Measurements from ENCODE around the gene RAB30. TPM values are rescaled to one million over a fixed set of nuclear protein-coding genes. Genes with fewer than 3 reads are reported as not detected.

RAB30 gene
- total and polyA plus RNA-seq, 9 of the 15 experiments (the other 6 are each of a cell fraction or from before 2014, with no cell fraction given): 0.29 to 1.3 (median 1.0) TPM

- peaks cover 0 to 9% of the 10 kb centered on the region in 2 experiments; a peak in 2 of 5 replicates for H3K4me1 ChIP-seq (replicated peaks in 1 of 2; ENCODE audit: control insufficient read depth in 2 of 2, insufficient read depth in 2 of 2, low read length in 2 of 2)
- CTCF ChIA-PET (ENCODE audit: low intra/inter-chr PET ratio): no interaction called here
- H3K27me3 ChIP-seq (ENCODE audit: control insufficient read depth in 2 of 2, insufficient read depth in 2 of 2, low read length in 2 of 2): no peaks in the 10 kb centered on the region
- no peaks in the 10 kb centered on the region for H3K9me3 ChIP-seq (replicated peaks; ENCODE audit: control insufficient read depth, insufficient read depth, low read depth, low read length)
- no peaks in the 10 kb centered on the region for H3K79me2 ChIP-seq (ENCODE audit: control insufficient read depth, insufficient read depth, low read length)
- FAIRE-seq: peak; percentile 60
- POLR2A ChIA-PET: no interaction called here
- H3K27ac ChIP-seq (ENCODE audit: extremely low read depth, low read depth, low read length): no peak overlapping the region
- no peak overlapping the region for H3K4me2 ChIP-seq (ENCODE audit: insufficient read depth, low read length)
- no peak overlapping the region for H2AFZ ChIP-seq (ENCODE audit: low read depth, low read length)
- BruUV-seq (replicated peaks): no TSS peak
- intact Hi-C loops (cut with micrococcal nuclease) (no loop called here), in situ Hi-C loops (cut with MboI) (no loop called here)
- no peak overlapping the region for H3K9ac ChIP-seq (ENCODE audit: insufficient read depth in 1 of 2, low read depth in 2 of 2, low read length in 2 of 2)
- no peak overlapping the region for H3K4me3 ChIP-seq
- WGBS (ENCODE audit: insufficient coverage, low coverage, missing lambda C conversion rate): 53% methylated on average over 1 of the region's 1 CpG
- ATAC-seq: no peak
- no peaks in the 10 kb centered on the region for H4K20me1 ChIP-seq (replicated peaks; ENCODE audit: control insufficient read depth, insufficient read depth, low read length)
- DNase-seq (ENCODE audit: extremely low read depth in 1 of 4, low spot score in 3 of 4): peak in 2 of 4 experiments; percentile 7 to 17
- H3K36me3 ChIP-seq (ENCODE audit: control insufficient read depth, insufficient read depth, low read length): peaks cover 64% of the 10 kb centered on the region
- no peaks in the 10 kb centered on the region for H3K9me1 ChIP-seq (ENCODE audit: control insufficient read depth, insufficient read depth, low read length)
- TF ChIP-seq HNRNPLL (IDR thresholded peaks at IDR 0.05; ENCODE audit: low read depth, low read length, poor library complexity, severe bottlenecking) (no peak), RAD21 (CRISPR knock-in tag; conservative IDR thresholded peaks at IDR 0.05 in 1 of 2, IDR thresholded peaks at IDR 0.05 in 1 of 2) (no peak), POLR3A (IDR thresholded peaks at IDR 0.05; ENCODE audit: borderline replicate concordance, extremely low read depth, insufficient read depth, insufficient read length) (no peak), HMGN3 (IDR thresholded peaks at IDR 0.05; ENCODE audit: borderline replicate concordance, extremely low read depth, insufficient read length, low read depth, low read length) (no peak), SUPT5H (IDR thresholded peaks at IDR 0.05) (no peak), ZNF146 (CRISPR knock-in tag; IDR thresholded peaks at IDR 0.05; ENCODE audit: unreplicated experiment) (no peak), TCF3 (CRISPR knock-in tag; IDR thresholded peaks at IDR 0.05) (peak; percentile 35; the same call in 1 of the 2 replicates), POLR2H (tag; IDR thresholded peaks at IDR 0.05; ENCODE audit: low read depth) (no peak), GTF2F1 (IDR thresholded peaks at IDR 0.05; ENCODE audit: low read depth, low read length) (no peak), RBBP5 (IDR thresholded peaks at IDR 0.05; ENCODE audit: borderline replicate concordance, insufficient read depth, low read length, poor library complexity, severe bottlenecking) (no peak), MEIS2 (IDR thresholded peaks at IDR 0.05; ENCODE audit: partially characterized antibody) (peak; percentile 77), SREBF2 (CRISPR knock-in tag; IDR thresholded peaks at IDR 0.05) (no peak), DACH1 (IDR thresholded peaks at IDR 0.05; ENCODE audit: partially characterized antibody) (no peak), SP1 (CRISPR knock-in tag; IDR thresholded peaks at IDR 0.05) (no peak), ZNF551 (CRISPR knock-in tag; IDR thresholded peaks at IDR 0.05) (no peak), HMBOX1 (IDR thresholded peaks at IDR 0.05) (peak; percentile 57), SMAD4 (CRISPR knock-in tag; conservative IDR thresholded peaks at IDR 0.05) (no peak), PKNOX1 (IDR thresholded peaks at IDR 0.05) (peak; percentile 35; the same call in 1 of the 2 replicates)
- TF ChIP-seq, protein P1, sequence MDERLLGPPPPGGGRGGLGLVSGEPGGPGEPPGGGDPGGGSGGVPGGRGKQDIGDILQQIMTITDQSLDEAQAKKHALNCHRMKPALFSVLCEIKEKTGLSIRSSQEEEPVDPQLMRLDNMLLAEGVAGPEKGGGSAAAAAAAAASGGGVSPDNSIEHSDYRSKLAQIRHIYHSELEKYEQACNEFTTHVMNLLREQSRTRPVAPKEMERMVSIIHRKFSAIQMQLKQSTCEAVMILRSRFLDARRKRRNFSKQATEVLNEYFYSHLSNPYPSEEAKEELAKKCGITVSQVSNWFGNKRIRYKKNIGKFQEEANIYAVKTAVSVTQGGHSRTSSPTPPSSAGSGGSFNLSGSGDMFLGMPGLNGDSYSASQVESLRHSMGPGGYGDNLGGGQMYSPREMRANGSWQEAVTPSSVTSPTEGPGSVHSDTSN (CRISPR knock-in tag; IDR thresholded peaks at IDR 0.05; ENCODE audit: low read depth): no peak
- TF ChIP-seq, protein P1 (tag; conservative IDR thresholded peaks at IDR 0.05; ENCODE audit: low read depth): peak; percentile 55; the same call in 1 of the 2 replicates
Measured at GRCh38 chr11:82932564-82932963, 139.1 kb downstream of the RAB30 start.
